HepG2 (cell line): ENCODE data around the gene PRDM11. TPM values are rescaled to one million over a fixed set of nuclear protein-coding genes. Genes with fewer than 3 reads are reported as not detected.

Source experiments
- ATAC-seq: fragments of 200-7000 bp; cut with Tn5 transposase; 3 replicates; pipeline ENCODE4 v1.9.1; 2020; ENCODE audit warnings: mild to moderate bottlenecking, moderate library complexity
- BruUV-seq: library from RNA; stranded (reverse); fragments of 400-500 nt; replicated peaks from 2 replicates; lab custom pipeline; 2021; lab: Mats Ljungman, UMichigan
- CTCF ChIA-PET: fragments of 300-600 bp; formaldehyde crosslinking; extraction: SDS; loops from one replicate; lab custom pipeline; 2021; ENCODE audit warnings: low total read pairs, inconsistent platforms, low intra/inter-chr PET ratio; lab: Yijun Ruan, JAX
- POLR2A ChIA-PET: fragments of 350-600 bp; sonication (Branson Sonifier 250); formaldehyde crosslinking; loops from one replicate; lab custom pipeline; 2020; ENCODE audit warnings: antibody characterized with exemption, inconsistent platforms; lab: Yijun Ruan, JAX
- DNase-seq: peaks from one replicate; pipeline ENCODE4 v3.0.0-alpha.2; 2015; ENCODE audit warnings: low spot score
- FAIRE-seq: peaks from 3 replicates; lab custom pipeline; 2011; peaks lifted over from hg19 to GRCh38; lab: Jason Lieb, UNC
- H2AFZ ChIP-seq: one replicate; pipeline ENCODE4 v1.6.1; 2011; ENCODE audit warnings: low read length, inconsistent platforms
- H3K27ac ChIP-seq: fragments of 300-600 bp; 3 replicates; pipeline ENCODE4 v1.8.0; 2011; ENCODE audit warnings: mixed run types, mild to moderate bottlenecking, mixed read lengths, low read length, inconsistent platforms; ENCODE audit not compliant: insufficient read depth; ENCODE audit errors: extremely low read length
- H3K27me3 ChIP-seq, 2 experiments: fragments of 200-600 bp in 1 of 2; 2 replicates in 1 of 2; 3 replicates in 1 of 2; pipeline versions ENCODE4 v1.6.0 to v1.8.0; 2011; ENCODE audit warnings: low read length in 2 of 2, mild to moderate bottlenecking in 2 of 2, moderate library complexity in 2 of 2, inconsistent platforms in 1 of 2; ENCODE audit not compliant: insufficient read depth in 2 of 2, control insufficient read depth in 1 of 2
- H3K36me3 ChIP-seq, 2 experiments: fragments of 200-600 bp in 1 of 2; replicated peaks in 1 of 2; 2 replicates in 1 of 2; 3 replicates in 1 of 2; pipeline versions ENCODE4 v1.5.1 to v1.8.0; 2011; ENCODE audit warnings: low read length in 2 of 2, inconsistent platforms in 1 of 2; ENCODE audit not compliant: insufficient read depth in 2 of 2, control insufficient read depth in 1 of 2
- H3K4me1 ChIP-seq: 2 replicates; pipeline ENCODE4 v1.5.1; 2012; ENCODE audit warnings: low read length, inconsistent platforms; ENCODE audit not compliant: insufficient read depth
- H3K4me2 ChIP-seq: 2 replicates; pipeline ENCODE4 v1.6.0; 2011; ENCODE audit warnings: low read depth, low read length, inconsistent platforms
- H3K4me3 ChIP-seq, 3 experiments: fragments of 200-600 bp in 1 of 3; sonication (generic), shearing (Covaris generic) in 1 of 3; replicated peaks in 1 of 3; 2 replicates each; pipeline ENCODE4 v1.5.1; 2011 to 2016; ENCODE audit warnings: low read length in 3 of 3, inconsistent platforms in 2 of 3, low read depth in 2 of 3, mild to moderate bottlenecking in 2 of 3, control low read depth in 1 of 3, mixed read lengths in 1 of 3; ENCODE audit not compliant: insufficient read depth in 1 of 3
- H3K79me2 ChIP-seq: one replicate; pipeline ENCODE4 v1.6.1; 2011; ENCODE audit warnings: low read length, inconsistent platforms; ENCODE audit not compliant: insufficient read depth
- H3K9ac ChIP-seq: 2 replicates; pipeline ENCODE4 v1.6.0; 2011; ENCODE audit warnings: mild to moderate bottlenecking, low read depth, low read length, inconsistent platforms; ENCODE audit not compliant: insufficient read depth
- H3K9me3 ChIP-seq: 2 replicates; pipeline ENCODE4 v1.5.1; 2012; ENCODE audit warnings: mild to moderate bottlenecking, low read length
- H4K20me1 ChIP-seq: 2 replicates; pipeline ENCODE4 v1.6.0; 2011; ENCODE audit warnings: inconsistent platforms, mild to moderate bottlenecking, low read length, moderate library complexity; ENCODE audit not compliant: insufficient read depth
- CSRNP2 ChIP-seq: sonication (generic); formaldehyde crosslinking; conservative IDR thresholded peaks from 2 replicates; pipeline ENCODE4 v1.8.0; 2022; ENCODE audit warnings: low read depth, missing genetic modification reagents
- FLYWCH1 ChIP-seq: sonication (generic); formaldehyde crosslinking; IDR thresholded peaks from 2 replicates; pipeline ENCODE4 v1.8.1; 2023; ENCODE audit warnings: mild to moderate bottlenecking, missing genetic modification reagents
- GZF1 ChIP-seq: sonication (generic); formaldehyde crosslinking; IDR thresholded peaks from 2 replicates; pipeline ENCODE4 v1.5.1; 2020; ENCODE audit warnings: mild to moderate bottlenecking, missing genetic modification reagents
- KDM3A ChIP-seq: IDR thresholded peaks from 2 replicates; pipeline ENCODE4 v1.6.1; 2018; ENCODE audit warnings: low read depth, missing compliant biosample characterization
- MNT ChIP-seq: fragments of 450-650 bp; IDR thresholded peaks from 2 replicates; pipeline ENCODE4 v1.6.1; 2016
- RAD21 ChIP-seq: fragments of 450-650 bp; formaldehyde crosslinking; IDR thresholded peaks from 2 replicates; pipeline ENCODE4 v1.5.0; 2020; ENCODE audit warnings: mild to moderate bottlenecking
- RARG ChIP-seq: sonication (generic); formaldehyde crosslinking; IDR thresholded peaks from 2 replicates; pipeline ENCODE4 v1.4.0; 2020; ENCODE audit warnings: low read depth, mild to moderate bottlenecking, missing genetic modification reagents
- RBM39 ChIP-seq: fragments of 200-400 bp; formaldehyde crosslinking; IDR thresholded peaks from one replicate; pipeline ENCODE4 v1.6.1; 2018; ENCODE audit warnings: antibody characterized with exemption, mild to moderate bottlenecking, low read depth, low read length; ENCODE audit not compliant: poor library complexity, severe bottlenecking
- SMC3 ChIP-seq: IDR thresholded peaks from 2 replicates; pipeline ENCODE4 v1.6.1; 2011; ENCODE audit warnings: low read length, improper control_type of control experiment
- SMYD3 ChIP-seq: sonication (generic); formaldehyde crosslinking; IDR thresholded peaks from 2 replicates; pipeline ENCODE4 v1.8.1; 2023; ENCODE audit warnings: mild to moderate bottlenecking, missing genetic modification reagents
- SNAI1 ChIP-seq: sonication (generic); formaldehyde crosslinking; IDR thresholded peaks from 2 replicates; pipeline ENCODE4 v1.5.0; 2020; ENCODE audit warnings: mild to moderate bottlenecking, missing genetic modification reagents, borderline replicate concordance
- SRSF4 ChIP-seq: fragments of 200-400 bp; formaldehyde crosslinking; IDR thresholded peaks from one replicate; pipeline ENCODE4 v1.6.1; 2018; ENCODE audit warnings: mild to moderate bottlenecking, low read depth, low read length, moderate library complexity; ENCODE audit not compliant: poor library complexity, severe bottlenecking
- STAG1 ChIP-seq: sonication (generic); formaldehyde crosslinking; IDR thresholded peaks from 2 replicates; pipeline ENCODE4 v1.4.0; 2020; ENCODE audit warnings: missing genetic modification reagents
- SUZ12 ChIP-seq: fragments of 150-350 bp; IDR thresholded peaks from 2 replicates; pipeline ENCODE4 v1.6.1; 2014; ENCODE audit warnings: low read depth, low read length
- THYN1 ChIP-seq: sonication (generic); formaldehyde crosslinking; IDR thresholded peaks from 2 replicates; pipeline ENCODE4 v1.8.1; 2023; ENCODE audit warnings: low read depth, mild to moderate bottlenecking, moderate library complexity, missing genetic modification reagents, borderline replicate concordance
- XRCC5 ChIP-seq: fragments of 200-400 bp; formaldehyde crosslinking; optimal IDR thresholded peaks from 2 replicates; pipeline ENCODE3; 2017; ENCODE audit warnings: mild to moderate bottlenecking, low read length
- ZFYVE20 ChIP-seq: sonication (generic); formaldehyde crosslinking; IDR thresholded peaks from 2 replicates; pipeline ENCODE4 v1.8.0; 2023; ENCODE audit warnings: low read depth, mild to moderate bottlenecking, moderate library complexity, missing genetic modification reagents, borderline replicate concordance
- ZNF180 ChIP-seq: sonication (generic); formaldehyde crosslinking; IDR thresholded peaks from 2 replicates; pipeline ENCODE4 v1.4.0; 2020; ENCODE audit warnings: low read depth, missing genetic modification reagents, borderline replicate concordance
- ZNF34 ChIP-seq: sonication (generic); formaldehyde crosslinking; IDR thresholded peaks from 2 replicates; pipeline ENCODE4 v1.4.0; 2020; ENCODE audit warnings: mild to moderate bottlenecking, missing genetic modification reagents, borderline replicate concordance
- ZNF841 ChIP-seq: sonication (generic); formaldehyde crosslinking; IDR thresholded peaks from 2 replicates; pipeline ENCODE4 v1.8.1; 2023; ENCODE audit warnings: missing genetic modification reagents, borderline replicate concordance
- ZSCAN30 ChIP-seq: sonication (generic); formaldehyde crosslinking; IDR thresholded peaks from 2 replicates; pipeline ENCODE4 v1.5.0; 2020; ENCODE audit warnings: mild to moderate bottlenecking, missing genetic modification reagents
- WGBS: methylation state at CpG from one replicate; pipeline ENCODE4 v1.1.6; 2017; ENCODE audit warnings: low lambda C conversion rate; 5-methylcytosine and 5-hydroxymethylcytosine counted together
- in situ Hi-C: cut with HindIII; loops from 2 replicates; pipeline ENCODE4 v1.10.0; 2017; ENCODE audit warnings: low pct_unique_long_range_greater_than_20kb; ENCODE audit not compliant: extremely low pct_ligation_motif_present
- intact Hi-C: fragments of 100-400 bp; cut with micrococcal nuclease; formaldehyde crosslinking; loops from one replicate; pipeline ENCODE4 v1.10.0; 2022; ENCODE audit not compliant: unreplicated experiment
- polyA plus RNA-seq, 8 experiments: library from polyadenylated mRNA; depleted of rRNA in 3 of 8; stranded (reverse) in 7 of 8; unstranded in 1 of 8; fragments of >200 nt; fragmentation: Illumina TruSeq in 4 of 8; extraction: Trizol in 4 of 8; gene quantifications; 2 replicates each; pipeline versions ENCODE4 v1.2.1 to v1.2.3, GENCODE V29; 2011 to 2016; ENCODE audit warnings: low read depth in 4 of 8, missing spikeins in 1 of 8, mixed read lengths in 1 of 8; ENCODE audit not compliant: insufficient read depth in 1 of 8
- total RNA-seq, 5 experiments: library from RNA; depleted of rRNA; stranded (reverse); fragments of >200 nt; fragmentation: Illumina TruSeq; extraction: Trizol; gene quantifications; 2 replicates each; pipeline ENCODE4 v1.2.3, GENCODE V29; 2016; ENCODE audit warnings: low read depth in 1 of 5

PRDM11 gene
- total and polyA plus RNA-seq, 2 of the 13 experiments (the other 11 are each of a cell fraction or from before 2014, with no cell fraction given) = 3.4 to 4.7 TPM

- H2AFZ ChIP-seq = no peak overlapping the region
- no peak overlapping the region for H3K27ac ChIP-seq
- in situ Hi-C loops = loop anchor here (10.0 kb wide), 1 partner anchor 222 kb away; no protein-coding TSS in a partner anchor
- H3K4me2 ChIP-seq = no peak overlapping the region
- WGBS = 11% methylated on average over 7 of the region's 8 CpGs
- BruUV-seq = no TSS peak
- no peaks in the 10 kb centered on the region for H3K79me2 ChIP-seq
- intact Hi-C loops = no loop called here
- FAIRE-seq (no peak), ATAC-seq (peak; percentile 56), DNase-seq (peak; percentile 48)
- CTCF ChIA-PET = interaction anchor here (1.2 to 2.4 kb wide), 3 partner anchors 167 to 178 kb away, joined by 3 to 33 read pairs (median 8); no protein-coding TSS in a partner anchor
- POLR2A ChIA-PET = interaction anchor here (0.9 kb wide), 1 partner anchor 167 kb away, joined by 4 read pairs; no protein-coding TSS in a partner anchor
- no peaks in the 10 kb centered on the region for H4K20me1 ChIP-seq
- H3K9ac ChIP-seq = no peak overlapping the region
- H3K9me3 ChIP-seq = no peaks in the 10 kb centered on the region
- no peaks in the 10 kb centered on the region for H3K36me3 ChIP-seq
- H3K4me1 ChIP-seq = peaks cover 17% of the 10 kb centered on the region
- peaks cover 2 to 7% of the 10 kb centered on the region in 2 experiments; a peak in 1 of 5 replicates for H3K27me3 ChIP-seq
- H3K4me3 ChIP-seq = no peak overlapping the region
- TF ChIP-seq ZNF34 (CRISPR knock-in tag) = no peak
- TF ChIP-seq XRCC5 = peak; percentile 27
- TF ChIP-seq SMYD3 (CRISPR knock-in tag) = no peak
- TF ChIP-seq RARG (CRISPR knock-in tag) = no peak
- TF ChIP-seq FLYWCH1 (CRISPR knock-in tag) = no peak
- no peak for TF ChIP-seq ZNF180
- no peak for TF ChIP-seq CSRNP2
- TF ChIP-seq SRSF4 = no peak
- TF ChIP-seq ZFYVE20 (CRISPR knock-in tag) = no peak
- no peak for TF ChIP-seq RBM39
- TF ChIP-seq KDM3A (CRISPR knock-in tag) = no peak
- TF ChIP-seq ZNF841 (CRISPR knock-in tag) = no peak
- TF ChIP-seq STAG1 (CRISPR knock-in tag) = peak; percentile 78
- TF ChIP-seq MNT = no peak
- no peak for TF ChIP-seq ZSCAN30
- peak; percentile 71 for TF ChIP-seq RAD21 (CRISPR knock-in tag)
- no peak for TF ChIP-seq GZF1 (CRISPR knock-in tag)
- peak; percentile 71 for TF ChIP-seq SMC3
- TF ChIP-seq SUZ12 = no peak
- no peak for TF ChIP-seq THYN1 (CRISPR knock-in tag)
- no peak for TF ChIP-seq SNAI1 (CRISPR knock-in tag)
Observed at GRCh38 chr11:45102810-45103621, 43.4 kb upstream of the PRDM11 start.
